HG02763 (cell line): Measurements from ENCODE around the gene CATSPERZ.

Experiments
- ATAC-seq: cut with Tn5 transposase; IDR thresholded peaks from one replicate; pipeline ENCODE4 v1.9.1; 2021; ENCODE audit warnings: mild to moderate bottlenecking, moderate library complexity; ENCODE audit not compliant: unreplicated experiment

The CATSPERZ gene

GRCh38 chr11:64263947-64264317 lies 36.2 kb upstream of the CATSPERZ start:
- ATAC-seq = no peak

GRCh38 chr11:64264371-64264852 lies 35.7 kb upstream of the CATSPERZ start:
- no peak for ATAC-seq

- ATAC-seq = no peak
Measured at GRCh38 chr11:64265176-64266160, 34.7 kb upstream of the CATSPERZ start.

GRCh38 chr11:64266339-64266738 lies 33.8 kb upstream of the CATSPERZ start:
- ATAC-seq = no peak

- no peak for ATAC-seq
Measured at GRCh38 chr11:64267207-64267945, 32.8 kb upstream of the CATSPERZ start.

- ATAC-seq = no peak
Measured at GRCh38 chr11:64268025-64268892, 31.9 kb upstream of the CATSPERZ start.

GRCh38 chr11:64268893-64269539 lies 31.1 kb upstream of the CATSPERZ start:
- ATAC-seq = peak; percentile 10

- peak; percentile 74 for ATAC-seq
Measured at GRCh38 chr11:64269540-64270220, 30.5 kb upstream of the CATSPERZ start.

- ATAC-seq = no peak
Measured at GRCh38 chr11:64275031-64275800, 24.9 kb upstream of the CATSPERZ start.

- no peak for ATAC-seq
Measured at GRCh38 chr11:64275841-64276240, 24.3 kb upstream of the CATSPERZ start.

GRCh38 chr11:64276653-64277431 lies 23.3 kb upstream of the CATSPERZ start:
- ATAC-seq = no peak

GRCh38 chr11:64278576-64279190 lies 21.5 kb upstream of the CATSPERZ start:
- no peak for ATAC-seq

- no peak for ATAC-seq
Measured at GRCh38 chr11:64281957-64282770, 18.0 kb upstream of the CATSPERZ start.

- ATAC-seq = no peak
Measured at GRCh38 chr11:64283092-64283491, 17.1 kb upstream of the CATSPERZ start.

GRCh38 chr11:64284048-64284961 lies 15.9 kb upstream of the CATSPERZ start, which contains the start of gene BAD:
BAD (minus strand) TSS chr11:64284665; CDS start chr11:64284368, 297 bp downstream.
- ATAC-seq = peak; percentile 72
